Activated naive CD8-positive, alpha-beta T cell treated with anti-CD3 and anti-CD28 coated beads, Interleukin-2, amount 50 U/mL, for 24 hours (primary cell): Measurements from ENCODE around the gene CCDC141.
"Not testable (repeated sequence)": the region's sequence is repeated elsewhere in the genome, so short reads cannot be mapped to it uniquely, and the experiment has no call there.

Experiments
- ATAC-seq: fragments of 150-1000 bp; cut with Tn5 transposase; one replicate; pipeline ENCODE4 v1.10.0; 2021
- DNase-seq: peaks from one replicate; pipeline ENCODE4 v3.0.0; 2021
- H3K27ac Mint-ChIP-seq: one replicate; pipeline ENCODE4 v1.8.0; 2021; ENCODE audit warnings: mild to moderate bottlenecking, mixed read lengths
- H3K27me3 Mint-ChIP-seq: one replicate; pipeline ENCODE4 v1.8.0; 2021; ENCODE audit warnings: mixed read lengths
- H3K36me3 Mint-ChIP-seq: one replicate; pipeline ENCODE4 v1.8.0; 2021; ENCODE audit warnings: low read depth, mixed read lengths
- H3K4me1 Mint-ChIP-seq: one replicate; pipeline ENCODE4 v1.8.0; 2021; ENCODE audit warnings: mixed read lengths
- H3K4me3 Mint-ChIP-seq: one replicate; pipeline ENCODE4 v1.8.0; 2021; ENCODE audit warnings: mild to moderate bottlenecking, moderate library complexity, mixed read lengths
- H3K9me3 Mint-ChIP-seq: one replicate; pipeline ENCODE4 v1.8.0; 2021; ENCODE audit warnings: mixed read lengths

CCDC141 gene

GRCh38 chr2:179049546-179050311 is at the start of gene CCDC141:
CCDC141 (minus strand) TSS chr2:179050137; CDS start chr2:179049941, 196 bp downstream.
- ATAC-seq (peak; percentile 64), DNase-seq (peak; percentile 16)
- peaks cover 4% of the 10 kb centered on the region for H3K36me3 Mint-ChIP-seq
- no peaks in the 10 kb centered on the region for H3K27me3 Mint-ChIP-seq
- H3K27ac Mint-ChIP-seq = peak within 1 kb of the TSS; percentile 76
- H3K4me3 Mint-ChIP-seq = peak within 1 kb of the TSS; percentile 81
- no peaks in the 10 kb centered on the region for H3K9me3 Mint-ChIP-seq
- H3K4me1 Mint-ChIP-seq = peaks cover 51% of the 10 kb centered on the region

DNA sequence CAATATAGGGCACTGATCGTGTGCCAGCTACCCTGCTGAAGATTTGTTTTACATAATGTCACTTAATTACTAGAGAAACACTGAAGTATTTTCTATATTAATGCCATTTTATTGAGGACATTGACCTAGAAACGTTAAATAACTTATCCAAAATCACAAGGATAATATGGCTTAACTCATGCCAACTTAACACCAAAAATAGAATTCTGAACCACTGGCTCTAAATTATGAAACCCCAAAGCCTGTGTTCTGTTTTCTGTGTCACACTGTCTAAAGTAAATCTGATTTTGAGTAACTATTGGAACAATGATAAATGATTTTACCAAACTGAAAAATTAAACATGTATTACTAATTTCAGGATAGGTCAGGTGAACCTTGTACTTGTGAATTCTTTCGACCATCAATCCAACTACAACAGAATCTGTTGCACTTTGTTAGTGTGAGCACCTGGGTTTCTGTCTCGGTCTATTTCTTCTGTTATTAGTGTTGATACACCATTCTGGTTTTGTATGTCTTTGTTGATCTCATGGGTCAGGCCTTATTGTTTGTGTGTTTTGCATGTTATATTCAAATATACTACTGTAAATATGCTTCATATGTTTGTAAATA is 48.2 kb upstream of the CCDC141 start:
- no peaks in the 10 kb centered on the region for H3K36me3 Mint-ChIP-seq
- H3K27ac Mint-ChIP-seq = no peak overlapping the region
- ATAC-seq (no peak), DNase-seq (no peak)
- no peak overlapping the region for H3K4me3 Mint-ChIP-seq
- peaks cover 5% of the 10 kb centered on the region for H3K9me3 Mint-ChIP-seq
- peaks cover 13% of the 10 kb centered on the region for H3K4me1 Mint-ChIP-seq
- no peaks in the 10 kb centered on the region for H3K27me3 Mint-ChIP-seq

DNA sequence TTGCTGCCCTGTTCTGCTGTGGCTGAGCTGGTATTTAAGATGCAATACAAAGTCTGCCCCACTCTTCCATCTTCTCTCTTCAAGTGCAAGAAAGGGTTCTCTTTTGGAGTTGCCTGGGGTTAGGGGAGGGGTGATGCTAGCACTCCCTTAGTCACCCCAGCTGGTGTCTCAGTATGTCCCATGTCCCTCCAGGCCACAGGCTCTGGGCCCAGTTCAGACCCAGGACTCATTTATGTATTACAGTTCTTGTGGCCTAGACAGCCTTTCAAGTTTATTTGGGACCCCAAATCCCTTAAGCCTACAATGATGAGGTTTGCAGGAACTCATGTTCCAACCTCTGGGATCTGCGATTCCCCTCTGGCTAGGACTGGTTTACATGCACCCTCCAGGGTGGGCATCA is 47.2 kb upstream of the CCDC141 start:
- Mint-ChIP-seq H3K27ac (no peak overlapping the region), H3K4me3 (no peak overlapping the region), H3K4me1 (peaks cover 13% of the 10 kb centered on the region), H3K9me3 (peaks cover 5% of the 10 kb centered on the region), H3K36me3 (no peaks in the 10 kb centered on the region), H3K27me3 (no peaks in the 10 kb centered on the region)
- ATAC-seq (no peak), DNase-seq (no peak)

- Mint-ChIP-seq H3K36me3 (no peaks in the 10 kb centered on the region), H3K4me3 (no peak overlapping the region), H3K27me3 (no peaks in the 10 kb centered on the region), H3K27ac (no peak overlapping the region), H3K4me1 (peaks cover 13% of the 10 kb centered on the region), H3K9me3 (peaks cover 9% of the 10 kb centered on the region)
- ATAC-seq (peak; percentile 63), DNase-seq (no peak)
These were observed 46.2 kb upstream of the CCDC141 start for GRCh38 chr2:179096090-179096489.

GRCh38 chr2:179092912-179093311 is 43.0 kb upstream of the CCDC141 start:
- H3K9me3 Mint-ChIP-seq, H3K36me3 Mint-ChIP-seq, H3K27me3 Mint-ChIP-seq, ATAC-seq, DNase-seq, H3K27ac Mint-ChIP-seq, H3K4me3 Mint-ChIP-seq: not testable (repeated sequence)
- peaks cover 13% of the 10 kb centered on the region for H3K4me1 Mint-ChIP-seq

- Mint-ChIP-seq H3K36me3 (peaks cover 3% of the 10 kb centered on the region), H3K27ac (no peak overlapping the region), H3K4me3 (no peak overlapping the region), H3K9me3 (peaks cover 5% of the 10 kb centered on the region), H3K27me3 (no peaks in the 10 kb centered on the region), H3K4me1 (no peaks in the 10 kb centered on the region)
- ATAC-seq (no peak), DNase-seq (no peak)
These were observed 32.8 kb upstream of the CCDC141 start for GRCh38 chr2:179082697-179083096.

DNA sequence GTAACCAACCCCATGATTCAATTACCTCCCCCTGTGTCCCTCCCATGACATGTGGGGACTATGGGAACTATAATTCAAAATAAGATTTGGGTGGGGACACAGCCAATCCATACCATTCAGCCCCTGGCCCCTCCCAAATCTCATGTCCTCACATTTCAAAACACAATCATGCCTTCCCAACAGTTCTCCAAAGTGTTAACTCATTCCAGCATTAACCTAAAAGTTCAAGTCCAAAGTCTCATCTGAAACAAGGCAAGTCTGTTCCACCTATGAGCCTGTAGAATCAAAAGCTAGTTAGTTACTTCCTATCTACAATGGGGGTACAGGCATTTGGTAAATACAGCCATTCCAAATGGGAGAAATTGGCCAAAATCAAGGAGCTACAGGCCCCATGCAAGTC is 32.0 kb upstream of the CCDC141 start:
- no peaks in the 10 kb centered on the region for H3K27me3 Mint-ChIP-seq
- ATAC-seq (no peak), DNase-seq (no peak)
- no peaks in the 10 kb centered on the region for H3K4me1 Mint-ChIP-seq
- no peak overlapping the region for H3K27ac Mint-ChIP-seq
- H3K36me3 Mint-ChIP-seq = peaks cover 6% of the 10 kb centered on the region
- H3K9me3 Mint-ChIP-seq = peaks cover 10% of the 10 kb centered on the region
- no peak overlapping the region for H3K4me3 Mint-ChIP-seq

DNA sequence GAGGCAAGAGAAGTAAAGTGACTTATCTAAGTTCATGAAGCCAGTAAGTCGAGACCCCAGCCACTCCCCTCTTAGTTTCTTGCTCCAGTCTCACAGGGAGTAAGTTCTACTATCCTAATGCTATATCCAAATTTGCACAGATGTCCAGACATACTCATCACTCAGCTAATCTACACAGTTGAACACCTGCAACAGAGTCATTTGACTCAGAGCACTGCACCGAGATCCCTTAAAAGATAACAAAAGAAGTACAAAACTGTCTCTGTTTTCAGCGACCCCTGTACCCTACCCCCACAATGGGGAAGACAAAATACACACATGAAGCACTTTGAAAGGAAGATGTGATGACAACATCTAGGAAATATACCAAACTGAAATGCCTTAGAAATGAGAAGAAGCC is 22.6 kb upstream of the CCDC141 start:
- ATAC-seq = no peak
- H3K27me3 Mint-ChIP-seq = no peaks in the 10 kb centered on the region
- peaks cover 18% of the 10 kb centered on the region for H3K9me3 Mint-ChIP-seq
- H3K4me1 Mint-ChIP-seq = no peaks in the 10 kb centered on the region
- DNase-seq = no peak
- H3K27ac Mint-ChIP-seq = no peak overlapping the region
- H3K36me3 Mint-ChIP-seq = peaks cover 4% of the 10 kb centered on the region
- H3K4me3 Mint-ChIP-seq = no peak overlapping the region

GRCh38 chr2:179071810-179072355 is 21.9 kb upstream of the CCDC141 start:
- ATAC-seq (no peak), DNase-seq (no peak)
- no peaks in the 10 kb centered on the region for H3K36me3 Mint-ChIP-seq
- H3K9me3 Mint-ChIP-seq = peaks cover 14% of the 10 kb centered on the region
- no peak overlapping the region for H3K4me3 Mint-ChIP-seq
- H3K4me1 Mint-ChIP-seq = no peaks in the 10 kb centered on the region
- H3K27ac Mint-ChIP-seq = no peak overlapping the region
- no peaks in the 10 kb centered on the region for H3K27me3 Mint-ChIP-seq

DNA sequence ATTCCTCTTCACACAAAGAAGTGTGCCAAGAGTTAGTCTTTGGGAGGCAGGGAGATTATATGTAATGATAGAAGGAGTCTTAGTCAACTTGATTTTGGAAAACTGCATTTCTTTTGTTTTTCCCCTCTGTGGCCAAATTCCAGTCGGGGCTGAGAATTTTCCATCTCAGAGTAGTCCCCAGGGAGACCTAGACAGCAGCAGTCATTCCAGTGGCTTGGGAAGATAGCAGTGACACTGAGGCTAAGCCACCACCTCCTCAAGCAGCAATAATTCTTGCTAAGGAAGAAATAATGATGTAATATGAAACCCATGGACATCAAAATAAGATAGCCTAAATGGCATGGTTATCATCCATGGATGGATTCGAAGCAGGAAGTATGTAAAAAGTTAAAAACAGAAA is 21.0 kb upstream of the CCDC141 start:
- Mint-ChIP-seq H3K36me3 (no peaks in the 10 kb centered on the region), H3K4me3 (no peak overlapping the region), H3K9me3 (peaks cover 14% of the 10 kb centered on the region), H3K27me3 (no peaks in the 10 kb centered on the region), H3K4me1 (no peaks in the 10 kb centered on the region), H3K27ac (no peak overlapping the region)
- DNase-seq = no peak
- ATAC-seq = no peak

DNA sequence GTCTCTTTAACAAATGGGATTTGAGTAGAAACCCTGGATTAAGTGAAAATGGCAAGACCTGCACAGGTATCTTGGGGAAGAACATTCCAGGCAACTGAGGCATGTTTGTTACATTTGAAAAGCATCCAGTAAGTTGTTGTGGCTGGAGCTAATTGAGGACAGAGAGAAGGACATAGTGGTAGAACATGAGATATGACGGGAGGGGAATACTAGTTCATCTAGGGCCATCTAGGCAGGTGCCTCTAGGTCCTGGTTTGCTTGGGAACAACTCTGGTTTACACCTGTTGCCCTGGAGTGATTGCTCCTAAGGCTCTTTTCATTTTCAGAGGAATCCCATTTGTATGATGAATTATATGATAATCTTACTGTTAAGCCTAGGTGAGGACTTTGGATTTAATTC is 19.7 kb upstream of the CCDC141 start:
- H3K36me3 Mint-ChIP-seq = no peaks in the 10 kb centered on the region
- no peak overlapping the region for H3K27ac Mint-ChIP-seq

GRCh38 chr2:179068991-179069643 is 19.2 kb upstream of the CCDC141 start:
- Mint-ChIP-seq H3K27ac (no peak overlapping the region), H3K9me3 (peaks cover 24% of the 10 kb centered on the region), H3K27me3 (no peaks in the 10 kb centered on the region), H3K36me3 (no peaks in the 10 kb centered on the region), H3K4me1 (no peaks in the 10 kb centered on the region), H3K4me3 (no peak overlapping the region)
- ATAC-seq (no peak), DNase-seq (no peak)

More for the DNA sequence above, 19.7 kb upstream of the CCDC141 start:
- H3K27me3 Mint-ChIP-seq = no peaks in the 10 kb centered on the region
- peaks cover 20% of the 10 kb centered on the region for H3K9me3 Mint-ChIP-seq
- DNase-seq (no peak), ATAC-seq (no peak)
- H3K4me1 Mint-ChIP-seq = no peaks in the 10 kb centered on the region
- H3K4me3 Mint-ChIP-seq = no peak overlapping the region

DNA sequence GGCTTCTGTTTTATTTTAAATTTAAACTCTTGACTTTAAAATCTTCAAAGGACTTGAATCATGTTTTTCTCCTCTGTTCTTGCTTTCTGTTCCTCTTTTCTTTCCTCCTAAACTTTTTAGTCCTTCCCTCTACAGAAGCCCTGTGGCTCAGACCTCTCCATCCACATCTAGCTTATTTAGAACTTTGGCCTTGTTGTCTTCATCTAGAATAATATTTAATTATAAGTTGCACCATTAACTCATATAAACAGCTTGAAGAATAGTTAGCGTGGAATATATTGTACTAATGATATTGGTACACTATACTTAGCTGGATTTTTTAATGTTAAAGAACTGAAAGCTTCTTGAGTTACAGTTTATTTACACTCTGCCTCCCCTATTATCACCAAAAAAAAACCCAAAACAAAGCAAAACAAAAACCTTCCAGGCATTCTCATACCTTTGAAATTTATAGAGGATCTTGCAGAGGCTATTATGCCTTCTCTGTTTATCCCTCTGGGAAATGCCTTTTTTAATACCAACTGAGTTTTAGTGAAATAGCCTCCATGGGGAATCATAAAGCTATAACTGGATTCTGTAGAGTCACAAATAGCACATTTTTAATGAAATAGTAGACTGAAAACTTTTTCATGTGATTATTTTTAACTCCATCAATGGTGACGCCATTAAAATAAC is 9.2 kb upstream of the CCDC141 start:
- no peak for DNase-seq
- Mint-ChIP-seq H3K4me1 (peaks cover 3% of the 10 kb centered on the region), H3K36me3 (no peaks in the 10 kb centered on the region), H3K27me3 (no peaks in the 10 kb centered on the region), H3K4me3 (no peak overlapping the region), H3K27ac (no peak overlapping the region), H3K9me3 (peaks cover under 1% of the 10 kb centered on the region)
- no peak for ATAC-seq

GRCh38 chr2:179057737-179058136 is 7.8 kb upstream of the CCDC141 start:
- ATAC-seq = no peak
- Mint-ChIP-seq H3K4me1 (peaks cover 3% of the 10 kb centered on the region), H3K4me3 (no peak overlapping the region), H3K27me3 (no peaks in the 10 kb centered on the region), H3K9me3 (no peaks in the 10 kb centered on the region), H3K27ac (no peak overlapping the region), H3K36me3 (no peaks in the 10 kb centered on the region)
- no peak for DNase-seq
